GM04504 (cell line): ENCODE measurements around the gene GNAS-AS1.

Experiments used
- DNase-seq: peaks from one replicate; pipeline ENCODE4 v3.0.0-alpha.2; 2012; ENCODE audit warnings: low read depth

Gene GNAS-AS1

GRCh38 chr20:58778760-58779159 lies 71.9 kb downstream of the GNAS-AS1 start:
- no peak for DNase-seq

- no peak for DNase-seq
These were observed 73.0 kb downstream of the GNAS-AS1 start for GRCh38 chr20:58777657-58778056.

GRCh38 chr20:58776109-58776508 lies 74.6 kb downstream of the GNAS-AS1 start:
- no peak for DNase-seq

GRCh38 chr20:58775371-58775770 lies 75.3 kb downstream of the GNAS-AS1 start:
- no peak for DNase-seq

- no peak for DNase-seq
These were observed 75.9 kb downstream of the GNAS-AS1 start for GRCh38 chr20:58774667-58775263.

- no peak for DNase-seq
These were observed 76.5 kb downstream of the GNAS-AS1 start for GRCh38 chr20:58774214-58774613.

GRCh38 chr20:58772786-58773185 lies 77.9 kb downstream of the GNAS-AS1 start:
- DNase-seq = no peak
